ENCODE measurements around the gene SLFN12.
A peak's percentile ranks its signal among the peaks of the same experiment; 100 is the strongest.
"Not testable (repeated sequence)": the region's sequence is repeated elsewhere in the genome, so short reads cannot be mapped to it uniquely, and the experiment has no call there.

The SLFN12 gene

GRCh38 chr17:35432176-35433074 is at the start of gene SLFN12:
Gene SLFN12, minus strand, starts transcription at chr17:35432500. Its CDS starts 9,472 bp downstream, at chr17:35423028.
- DNase-seq = no peak

- DNase-seq = no peak
Observed at GRCh38 chr17:35479271-35479670, 47.0 kb upstream of the SLFN12 start.

- no peak for DNase-seq
Observed at GRCh38 chr17:35477248-35477647, 44.9 kb upstream of the SLFN12 start.

GRCh38 chr17:35476283-35476820 is 44.1 kb upstream of the SLFN12 start:
- DNase-seq = no peak

GRCh38 chr17:35468475-35468874 is 36.2 kb upstream of the SLFN12 start:
- no peak for DNase-seq

GRCh38 chr17:35467824-35468223 is 35.5 kb upstream of the SLFN12 start:
- no peak for DNase-seq

GRCh38 chr17:35460354-35460851 is 28.1 kb upstream of the SLFN12 start:
- peak; percentile 38 for DNase-seq

- not testable (repeated sequence) for DNase-seq
Observed at GRCh38 chr17:35454035-35454434, 21.7 kb upstream of the SLFN12 start.

- no peak for DNase-seq
Observed at GRCh38 chr17:35453171-35453570, 20.9 kb upstream of the SLFN12 start.

GRCh38 chr17:35449371-35449931 is 17.2 kb upstream of the SLFN12 start:
- DNase-seq = no peak

GRCh38 chr17:35448899-35449227 is 16.6 kb upstream of the SLFN12 start:
- no peak for DNase-seq

GRCh38 chr17:35448214-35448898 is 16.1 kb upstream of the SLFN12 start, which contains the start of gene SLFN13:
Gene SLFN13, minus strand, starts transcription at chr17:35448766. Its CDS starts 3,086 bp downstream, at chr17:35445680.
- peak; percentile 69 for DNase-seq

- no peak for DNase-seq
Observed at GRCh38 chr17:35447499-35447898, 15.2 kb upstream of the SLFN12 start.

GRCh38 chr17:35438433-35438832 is 6.1 kb upstream of the SLFN12 start:
- no peak for DNase-seq

GRCh38 chr17:35433075-35433894 is 985 bp upstream of the SLFN12 start:
- DNase-seq = no peak

GRCh38 chr17:35429702-35430101 is 2.6 kb downstream of the SLFN12 start:
- no peak for DNase-seq

GRCh38 chr17:35428229-35428628 is 4.1 kb downstream of the SLFN12 start:
- DNase-seq = no peak

GRCh38 chr17:35423761-35424160 is 8.5 kb downstream of the SLFN12 start:
- no peak for DNase-seq

- DNase-seq = not testable (repeated sequence)
Observed at GRCh38 chr17:35421069-35421468, 11.2 kb downstream of the SLFN12 start.

- no peak for DNase-seq
Observed at GRCh38 chr17:35416659-35417058, 15.6 kb downstream of the SLFN12 start.

GRCh38 chr17:35414707-35415106 is 17.6 kb downstream of the SLFN12 start:
- DNase-seq = not testable (repeated sequence)

- no peak for DNase-seq
Observed at GRCh38 chr17:35414247-35414646, 18.1 kb downstream of the SLFN12 start.

Measured in NCI-H774 (cell line).